Brain pericyte (primary cell): ENCODE data around the gene LRP1-AS.
A peak's percentile ranks its signal among the peaks of the same experiment; 100 is the strongest.
"Not testable (repeated sequence)": the region's sequence is repeated elsewhere in the genome, so short reads cannot be mapped to it uniquely, and the experiment has no call there.

ENCODE experiments used
- DNase-seq: peaks from one replicate; pipeline ENCODE4 v3.0.0-alpha.2; 2012; ENCODE audit warnings: low read depth, low spot score

The LRP1-AS gene

GRCh38 chr12:57139796-57140649 lies 7.4 kb downstream of the LRP1-AS start:
- no peak for DNase-seq

DNA sequence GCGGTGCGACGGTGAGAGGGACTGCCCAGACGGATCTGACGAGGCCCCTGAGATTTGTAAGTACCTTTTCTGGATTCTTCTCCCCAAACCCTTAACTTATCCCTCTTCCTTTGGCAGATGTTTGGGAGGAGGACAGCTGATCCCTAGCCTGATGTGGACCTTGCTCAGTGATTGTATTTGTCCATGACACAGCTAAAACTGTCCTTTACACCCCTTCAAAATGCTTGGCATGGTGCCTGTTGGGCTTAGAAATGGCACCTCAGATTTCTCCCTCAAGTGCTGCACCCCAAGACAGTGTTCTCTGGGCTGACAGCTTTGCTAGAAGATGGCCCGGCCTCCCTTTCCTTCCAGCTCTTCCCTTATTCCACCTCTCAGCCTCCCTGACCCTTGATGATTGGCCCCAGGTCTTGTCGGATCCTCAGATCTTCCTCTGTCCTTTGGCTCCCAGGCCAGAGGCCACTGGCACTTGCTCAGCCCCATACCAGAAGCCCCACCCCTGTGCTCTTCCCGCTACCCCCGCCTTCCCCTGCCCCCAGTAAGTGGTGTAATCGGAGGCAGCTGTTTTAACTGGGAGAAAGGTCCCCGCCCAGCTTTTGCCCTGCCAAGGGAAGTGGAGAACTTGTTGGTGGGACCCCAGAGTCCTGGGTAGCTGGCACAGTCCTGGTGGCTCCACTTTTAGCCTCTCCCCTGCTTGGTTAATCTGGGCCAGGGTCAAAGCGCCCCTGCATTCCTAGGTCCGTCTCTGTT lies 8.7 kb downstream of the LRP1-AS start:
- DNase-seq, result no peak

DNA sequence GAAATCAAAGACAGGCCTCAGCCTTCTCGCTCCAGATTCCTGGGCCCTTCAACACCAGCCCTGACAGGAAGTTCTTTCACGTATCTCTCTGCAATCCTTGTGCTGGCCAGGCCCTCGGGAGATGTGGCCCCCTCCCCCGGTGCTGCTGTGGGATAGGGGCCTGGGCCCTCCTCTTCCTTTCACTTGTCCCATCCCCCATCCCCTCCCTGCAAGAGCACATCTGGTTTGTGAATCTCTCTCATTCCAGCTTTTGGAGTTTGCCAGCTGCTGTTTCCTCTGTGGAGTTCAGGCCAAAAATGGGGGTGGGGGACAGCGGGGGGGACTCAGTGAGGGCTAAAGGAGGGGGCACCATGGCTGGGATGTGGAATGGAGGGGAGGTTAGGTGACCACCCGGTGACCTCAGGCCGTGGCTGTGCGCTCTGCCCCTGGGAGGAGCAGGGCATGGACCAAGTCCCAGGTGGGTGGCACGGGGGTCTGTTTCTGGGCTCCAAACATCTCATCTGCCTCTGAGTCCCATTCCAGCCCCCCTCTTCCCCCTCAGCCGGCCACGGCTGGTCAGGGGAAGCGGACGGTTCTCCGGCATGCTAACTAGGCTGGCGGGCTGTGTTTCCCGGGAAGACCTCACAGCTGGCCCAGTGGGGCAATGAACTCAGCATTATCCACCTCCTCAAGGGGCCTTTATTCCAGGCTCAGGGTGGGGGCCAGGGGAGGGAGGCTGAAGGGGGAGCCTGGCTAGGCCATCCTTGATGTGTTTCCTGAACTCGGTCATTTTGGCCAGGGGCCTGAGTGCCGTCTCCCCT lies 11.7 kb downstream of the LRP1-AS start:
- DNase-seq, result peak; percentile 48

DNA sequence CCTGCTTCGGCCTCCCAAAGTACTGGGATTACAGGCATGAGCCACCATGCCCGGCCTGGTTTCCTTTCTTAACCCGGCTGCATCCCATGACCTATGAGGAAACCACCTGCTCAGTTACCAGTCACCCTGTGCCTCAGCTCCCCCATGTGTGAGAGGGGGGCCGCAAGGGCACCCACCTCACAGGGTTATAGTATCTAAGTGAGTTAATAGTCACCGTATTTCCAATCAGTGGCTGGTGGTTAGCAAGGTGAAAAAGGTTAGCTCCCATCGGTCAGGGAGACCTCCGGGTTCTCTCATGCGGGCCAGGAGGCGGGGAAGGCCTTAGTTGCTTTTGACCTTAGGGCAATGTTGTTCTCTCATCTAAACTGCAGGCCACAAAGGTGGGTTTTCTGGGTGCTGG lies 12.5 kb downstream of the LRP1-AS start:
- DNase-seq, result no peak

DNA sequence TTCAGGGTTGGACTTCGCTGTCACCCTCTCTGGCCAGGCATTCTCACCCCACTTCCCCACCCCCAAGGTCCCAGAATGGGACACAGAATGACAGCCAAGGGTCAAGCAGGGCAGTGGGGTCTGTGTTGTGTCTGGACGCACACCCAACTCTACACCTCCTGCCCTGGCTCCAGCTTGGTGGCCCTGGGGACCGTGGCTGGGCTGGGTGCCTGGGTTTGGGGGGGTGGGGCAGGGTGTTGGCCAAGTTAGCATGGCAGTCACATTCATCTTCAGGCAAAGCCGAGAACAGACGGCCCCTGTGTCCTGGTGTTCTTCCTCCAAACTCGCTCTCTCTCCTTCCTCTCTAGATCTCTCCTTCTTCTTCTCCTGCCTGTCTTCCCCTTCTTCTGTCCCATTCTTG lies 13.5 kb downstream of the LRP1-AS start:
- no peak for DNase-seq

DNA sequence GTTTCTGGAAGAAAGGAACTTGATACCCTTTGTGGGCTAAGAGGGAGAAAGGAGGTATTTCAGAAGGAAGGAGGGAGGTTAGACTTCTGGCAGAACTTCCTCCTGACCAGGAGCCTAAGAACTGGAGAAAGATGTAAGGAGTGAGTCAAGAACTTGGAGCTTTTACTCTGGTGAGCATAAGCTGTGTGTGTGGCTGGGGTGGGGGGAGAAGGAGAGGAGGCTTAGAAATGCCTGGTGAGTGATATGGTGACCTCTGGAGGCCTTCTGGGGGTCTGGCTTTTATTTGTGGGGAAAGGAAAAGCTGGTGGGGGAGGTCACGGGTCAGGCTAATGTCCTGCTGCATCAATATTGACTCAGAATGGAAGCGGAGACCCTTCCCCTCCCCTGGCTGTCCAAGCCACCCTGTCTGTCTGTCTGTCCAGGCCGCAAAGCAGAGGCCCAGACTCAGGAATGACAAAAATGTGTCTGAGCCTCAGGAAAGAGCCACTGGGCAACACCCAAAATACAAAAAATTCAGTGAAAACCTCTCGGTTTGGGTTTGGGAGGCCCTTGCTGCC lies 14.3 kb downstream of the LRP1-AS start:
- no peak for DNase-seq

GRCh38 chr12:57131896-57132744 lies 15.3 kb downstream of the LRP1-AS start:
- no peak for DNase-seq

- DNase-seq, result no peak
Observed at GRCh38 chr12:57130941-57131340, 16.5 kb downstream of the LRP1-AS start.

DNA sequence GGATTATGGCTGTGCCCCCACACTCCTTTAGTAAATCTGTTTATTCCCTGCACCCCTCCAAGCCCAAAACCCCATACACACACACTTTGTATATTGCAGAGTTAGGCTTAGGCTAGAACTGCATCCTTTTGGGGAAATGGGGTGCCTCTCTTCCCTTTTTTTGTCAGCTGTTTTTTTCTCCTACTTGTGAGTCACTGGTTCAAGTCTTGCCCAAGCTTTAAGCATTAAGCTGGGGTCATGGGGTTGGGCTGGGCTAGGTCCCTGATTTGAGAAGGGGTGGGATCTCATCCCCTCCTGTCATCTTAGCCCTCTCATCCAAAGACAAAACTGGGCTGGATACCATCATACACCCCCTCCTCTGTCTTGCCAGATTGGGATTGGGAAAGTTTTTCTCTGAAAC lies 17.5 kb downstream of the LRP1-AS start:
- no peak for DNase-seq

GRCh38 chr12:57129321-57129842 lies 18.0 kb downstream of the LRP1-AS start:
- no peak for DNase-seq

- no peak for DNase-seq
Observed at GRCh38 chr12:57128519-57129247, 18.7 kb downstream of the LRP1-AS start.

GRCh38 chr12:57127726-57128518 lies 19.5 kb downstream of the LRP1-AS start, which contains the start of gene LRP1:
LRP1 (plus strand) TSS chr12:57128483; CDS start chr12:57128965, 482 bp downstream.
- DNase-seq, result peak; percentile 43

GRCh38 chr12:57127101-57127725 lies 20.2 kb downstream of the LRP1-AS start:
- DNase-seq, result no peak

- no peak for DNase-seq
Observed at GRCh38 chr12:57126561-57126960, 20.9 kb downstream of the LRP1-AS start.

DNA sequence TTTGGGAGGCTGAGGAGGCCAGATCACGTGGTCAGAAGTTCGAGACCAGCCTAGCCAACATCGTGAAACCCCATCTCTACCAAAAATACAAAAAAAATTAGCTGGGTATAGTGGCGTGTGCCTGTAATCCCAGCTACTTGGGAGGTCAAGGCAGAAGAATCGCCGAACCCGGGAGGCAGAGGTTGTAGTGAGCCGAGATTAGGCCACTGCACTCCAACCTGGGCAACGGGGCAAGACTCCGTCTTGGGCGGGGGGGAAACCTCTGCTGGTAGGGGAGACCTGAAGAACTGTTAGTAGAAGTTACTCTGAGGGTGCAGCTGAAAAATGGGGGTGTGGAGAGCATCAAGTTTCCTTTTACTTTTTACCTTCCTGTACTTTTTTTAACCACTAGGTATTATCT lies 21.4 kb downstream of the LRP1-AS start:
- no peak for DNase-seq

GRCh38 chr12:57124261-57124877 lies 23.1 kb downstream of the LRP1-AS start:
- no peak for DNase-seq

- DNase-seq, result no peak
Observed at GRCh38 chr12:57123813-57124212, 23.6 kb downstream of the LRP1-AS start.

GRCh38 chr12:57120718-57121117 lies 26.7 kb downstream of the LRP1-AS start:
- DNase-seq, result not testable (repeated sequence)
